ENCODE measurements around the gene MPHOSPH10.
"Not testable (repeated sequence)": the region's sequence is repeated elsewhere in the genome, so short reads cannot be mapped to it uniquely, and the experiment has no call there.

The MPHOSPH10 gene

GRCh38 chr2:71156573-71156972 is 26.1 kb downstream of the MPHOSPH10 start:
- DNase-seq (ENCODE audit: low read depth, low spot score), result peak; percentile 36
- H3K4me3 ChIP-seq (ENCODE audit: low read length), result no peak overlapping the region

- peak; percentile 27 for DNase-seq (ENCODE audit: low read depth, low spot score)
- no peak overlapping the region for H3K4me3 ChIP-seq (ENCODE audit: low read length)
Measured at GRCh38 chr2:71157124-71157793, 26.8 kb downstream of the MPHOSPH10 start.

GRCh38 chr2:71166812-71167211 is 36.4 kb downstream of the MPHOSPH10 start:
- DNase-seq (ENCODE audit: low read depth, low spot score), result no peak
- no peak overlapping the region for H3K4me3 ChIP-seq (ENCODE audit: low read length)

GRCh38 chr2:71173096-71173495 is 42.7 kb downstream of the MPHOSPH10 start:
- no peak overlapping the region for H3K4me3 ChIP-seq (ENCODE audit: low read length)
- DNase-seq (ENCODE audit: low read depth, low spot score), result no peak

GRCh38 chr2:71174207-71174606 is 43.8 kb downstream of the MPHOSPH10 start:
- DNase-seq (ENCODE audit: low read depth, low spot score), result no peak

GRCh38 chr2:71178836-71179235 is 48.4 kb downstream of the MPHOSPH10 start:
- not testable (repeated sequence) for H3K4me3 ChIP-seq (ENCODE audit: low read length); DNase-seq (ENCODE audit: low read depth, low spot score)

More at GRCh38 chr2:71174207-71174606, 43.8 kb downstream of the MPHOSPH10 start:
- no peak overlapping the region for H3K4me3 ChIP-seq (ENCODE audit: low read length)

GRCh38 chr2:71181316-71181715 is 50.9 kb downstream of the MPHOSPH10 start:
- no peak for DNase-seq (ENCODE audit: low read depth, low spot score)
- no peak overlapping the region for H3K4me3 ChIP-seq (ENCODE audit: low read length)

GRCh38 chr2:71183306-71184115 is 53.1 kb downstream of the MPHOSPH10 start:
- H3K4me3 ChIP-seq (ENCODE audit: low read length), result not testable (repeated sequence)

GRCh38 chr2:71186973-71187372 is 56.5 kb downstream of the MPHOSPH10 start:
- DNase-seq (ENCODE audit: low read depth, low spot score), result no peak
- no peak overlapping the region for H3K4me3 ChIP-seq (ENCODE audit: low read length)

More at GRCh38 chr2:71183306-71184115, 53.1 kb downstream of the MPHOSPH10 start:
- not testable (repeated sequence) for DNase-seq (ENCODE audit: low read depth, low spot score)

GRCh38 chr2:71187589-71187988 is 57.2 kb downstream of the MPHOSPH10 start:
- no peak for DNase-seq (ENCODE audit: low read depth, low spot score)
- H3K4me3 ChIP-seq (ENCODE audit: low read length), result no peak overlapping the region

GRCh38 chr2:71190656-71191569 is 60.5 kb downstream of the MPHOSPH10 start:
- no peak for DNase-seq (ENCODE audit: low read depth, low spot score)

GRCh38 chr2:71191570-71191943 is 61.1 kb downstream of the MPHOSPH10 start:
- no peak for DNase-seq (ENCODE audit: low read depth, low spot score)
- H3K4me3 ChIP-seq (ENCODE audit: low read length), result no peak overlapping the region

More at GRCh38 chr2:71190656-71191569, 60.5 kb downstream of the MPHOSPH10 start:
- H3K4me3 ChIP-seq (ENCODE audit: low read length), result no peak overlapping the region

Data from Jurkat, Clone E6-1 (cell line).